Kidney (tissue), 14 donors: ENCODE results near the gene RAD18. TPM values are rescaled to one million over a fixed set of nuclear protein-coding genes. Genes with fewer than 3 reads are reported as not detected.

ENCODE experiments used
- DNase-seq, 5 donors: peaks; one replicate each; pipeline ENCODE4 v3.0.0-alpha.2; 2013 to 2020
- FAIRE-seq: peaks from 2 replicates; lab custom pipeline; 2012; peaks lifted over from hg19 to GRCh38; lab: Jason Lieb, UNC
- H3K27ac ChIP-seq, 2 donors: one replicate each; pipeline ENCODE4 v1.7.0; 2013; ENCODE audit warnings: low read depth in 2 of 2, low read length in 2 of 2, inconsistent platforms in 1 of 2
- H3K27me3 ChIP-seq: one replicate; pipeline ENCODE4 v1.7.1; 2013; ENCODE audit warnings: low read length, inconsistent platforms; ENCODE audit not compliant: control insufficient read depth, insufficient read depth
- H3K36me3 ChIP-seq, 3 donors: one replicate each; pipeline versions ENCODE4 v1.7.0 to v1.7.1; 2013; ENCODE audit warnings: low read length in 3 of 3, control low read depth in 1 of 3, inconsistent platforms in 1 of 3; ENCODE audit not compliant: insufficient read depth in 3 of 3, control insufficient read depth in 2 of 3
- H3K4me1 ChIP-seq, 3 donors: one replicate each; pipeline versions ENCODE4 v1.7.0 to v1.7.1; 2013; ENCODE audit warnings: low read length in 3 of 3, inconsistent platforms in 1 of 3, low read depth in 1 of 3; ENCODE audit not compliant: control insufficient read depth in 2 of 3, insufficient read depth in 2 of 3
- H3K4me3 ChIP-seq, 3 donors: one replicate each; pipeline versions ENCODE4 v1.7.0 to v1.8.1; 2013; ENCODE audit warnings: low read length in 3 of 3, control low read depth in 1 of 3, inconsistent platforms in 1 of 3
- H3K9ac ChIP-seq, 3 donors: one replicate each; pipeline versions ENCODE4 v1.7.0 to v1.7.1; 2013; ENCODE audit warnings: low read length in 3 of 3, control low read depth in 1 of 3, inconsistent platforms in 1 of 3
- H3K9me3 ChIP-seq, 3 donors: one replicate each; pipeline versions ENCODE4 v1.7.0 to v1.7.1; 2013; ENCODE audit warnings: low read length in 3 of 3, control low read depth in 1 of 3, inconsistent platforms in 1 of 3; ENCODE audit not compliant: control insufficient read depth in 2 of 3, insufficient read depth in 1 of 3
- intact Hi-C: fragments of 100-400 bp; cut with DNase I; formaldehyde crosslinking; loops from one replicate; pipeline ENCODE4 v1.11.1; 2022
- polyA plus RNA-seq: library from polyadenylated mRNA; stranded (reverse); fragments of 350-450 nt; fragmentation: Illumina TruSeq; extraction: RNeasy Lipid Tissue Mini Kit (QIAGEN cat#74804); gene quantifications from one replicate; pipeline ENCODE4 v1.2.3, GENCODE V29; 2014; ENCODE audit warnings: low read depth, low replicate concordance; ENCODE audit not compliant: insufficient read depth
- total RNA-seq: library from RNA; stranded (reverse); fragmentation: NEBNext Ultra II Directional; extraction: Animal tissue kit (Norgen Biotek cat#: 25700); gene quantifications from one replicate; pipeline ENCODE4 v1.2.1, GENCODE V29; 2021
- TF ChIP-seq, protein P1 (sequence below): IDR thresholded peaks from 3 replicates; pipeline ENCODE4 v1.5.1; 2012; ENCODE audit warnings: mild to moderate bottlenecking, moderate library complexity, borderline replicate concordance; ENCODE audit not compliant: insufficient read depth; ENCODE audit errors: extremely low read depth
- donor health status: control.
- donor health status: control.
- donor health status: control.
- donor health status: control.
- donor health status: control.
- donor health status: DM: yes; HTN: yes; CAD: no.
- donor health status: Normal renal cell carcinoma (clear cell type).

Gene RAD18
- total and polyA plus RNA-seq, 2 donors from 2014 or later = 3.1 to 8.0 TPM

DNA sequence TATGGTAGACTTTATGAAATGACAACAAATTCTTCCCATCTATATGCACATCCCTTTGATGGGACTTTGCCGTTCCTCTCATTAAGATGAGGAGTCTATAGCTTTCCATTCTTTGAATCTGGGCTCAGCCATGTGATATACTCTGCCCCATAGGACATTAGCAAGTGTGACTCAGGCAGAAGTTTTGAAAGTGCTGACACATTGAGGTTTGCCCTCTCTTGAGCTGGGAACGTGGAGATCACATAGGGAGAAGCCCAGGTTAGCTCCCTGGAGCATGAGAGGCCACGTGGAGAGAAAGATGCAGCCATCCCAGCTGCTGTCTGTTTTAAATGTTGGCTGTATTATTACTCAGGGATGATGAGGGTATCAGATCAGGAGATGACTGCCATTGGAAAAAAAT, 126.1 kb downstream of the RAD18 start:
- Histone ChIP-seq H3K4me1 (no peaks in the 10 kb centered on the region), H3K27ac (no peak overlapping the region), H3K4me3 (no peak overlapping the region), H3K27me3 (no peaks in the 10 kb centered on the region), H3K9ac (no peak overlapping the region), H3K9me3 (no peaks in the 10 kb centered on the region), H3K36me3 (no peaks in the 10 kb centered on the region)
- TF ChIP-seq, protein P1, sequence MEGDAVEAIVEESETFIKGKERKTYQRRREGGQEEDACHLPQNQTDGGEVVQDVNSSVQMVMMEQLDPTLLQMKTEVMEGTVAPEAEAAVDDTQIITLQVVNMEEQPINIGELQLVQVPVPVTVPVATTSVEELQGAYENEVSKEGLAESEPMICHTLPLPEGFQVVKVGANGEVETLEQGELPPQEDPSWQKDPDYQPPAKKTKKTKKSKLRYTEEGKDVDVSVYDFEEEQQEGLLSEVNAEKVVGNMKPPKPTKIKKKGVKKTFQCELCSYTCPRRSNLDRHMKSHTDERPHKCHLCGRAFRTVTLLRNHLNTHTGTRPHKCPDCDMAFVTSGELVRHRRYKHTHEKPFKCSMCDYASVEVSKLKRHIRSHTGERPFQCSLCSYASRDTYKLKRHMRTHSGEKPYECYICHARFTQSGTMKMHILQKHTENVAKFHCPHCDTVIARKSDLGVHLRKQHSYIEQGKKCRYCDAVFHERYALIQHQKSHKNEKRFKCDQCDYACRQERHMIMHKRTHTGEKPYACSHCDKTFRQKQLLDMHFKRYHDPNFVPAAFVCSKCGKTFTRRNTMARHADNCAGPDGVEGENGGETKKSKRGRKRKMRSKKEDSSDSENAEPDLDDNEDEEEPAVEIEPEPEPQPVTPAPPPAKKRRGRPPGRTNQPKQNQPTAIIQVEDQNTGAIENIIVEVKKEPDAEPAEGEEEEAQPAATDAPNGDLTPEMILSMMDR = no peak
- intact Hi-C loops = no loop called here
- no peak for DNase-seq
- FAIRE-seq = no peak

DNA sequence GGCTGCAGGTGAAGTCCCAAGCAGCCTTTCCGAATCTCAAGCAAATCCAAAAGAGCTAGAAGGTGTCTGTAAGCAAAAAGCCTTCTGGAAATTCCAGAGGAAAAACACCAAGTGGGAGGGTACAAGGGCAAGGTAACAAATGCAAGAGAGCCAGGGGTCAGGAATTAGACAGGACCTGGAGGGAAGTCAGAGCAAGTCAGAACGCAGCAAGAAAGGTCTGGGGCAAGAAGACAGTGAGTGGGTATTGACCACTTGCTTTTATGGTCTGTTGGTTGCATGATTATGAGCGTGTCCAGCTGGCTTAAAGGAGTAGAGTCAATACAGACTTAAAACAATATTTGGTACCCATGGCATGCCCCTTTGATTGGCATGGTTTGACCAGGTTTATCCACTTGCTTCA, 127.2 kb downstream of the RAD18 start:
- Histone ChIP-seq H3K9ac (no peak overlapping the region), H3K4me1 (no peaks in the 10 kb centered on the region), H3K27ac (no peak overlapping the region), H3K27me3 (no peaks in the 10 kb centered on the region), H3K36me3 (no peaks in the 10 kb centered on the region), H3K4me3 (no peak overlapping the region), H3K9me3 (no peaks in the 10 kb centered on the region)
- intact Hi-C loops = no loop called here
- FAIRE-seq (no peak), DNase-seq (no peak)
- TF ChIP-seq, protein P1 = no peak

- H3K27me3 ChIP-seq = no peaks in the 10 kb centered on the region
- TF ChIP-seq, protein P1 = no peak
- FAIRE-seq (no peak), DNase-seq (no peak)
- no peaks in the 10 kb centered on the region for H3K9me3 ChIP-seq
- H3K36me3 ChIP-seq = no peaks in the 10 kb centered on the region
- no peaks in the 10 kb centered on the region for H3K4me1 ChIP-seq
- H3K27ac ChIP-seq = no peak overlapping the region
- H3K9ac ChIP-seq = no peak overlapping the region
- no peak overlapping the region for H3K4me3 ChIP-seq
- intact Hi-C loops = no loop called here
These were observed 127.9 kb downstream of the RAD18 start for GRCh38 chr3:8835385-8835784.

DNA sequence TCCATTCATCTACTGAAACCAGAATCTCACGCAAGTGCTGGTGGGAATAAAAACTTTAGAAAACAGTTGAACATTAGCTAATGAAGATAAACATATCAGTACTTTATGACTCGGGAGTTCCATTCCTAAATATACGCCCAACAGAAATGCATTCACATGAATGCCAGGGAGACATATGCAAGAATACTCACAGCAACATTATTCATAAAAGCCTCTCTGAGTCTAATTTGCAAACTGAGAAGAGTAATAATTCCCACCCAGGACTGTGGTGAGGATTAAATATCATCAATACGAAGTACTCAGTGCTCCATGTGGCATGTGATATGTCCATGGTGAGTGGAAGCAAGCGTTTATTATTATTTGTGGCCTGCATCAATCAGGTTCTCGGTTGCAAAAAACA, 128.3 kb downstream of the RAD18 start:
- DNase-seq = no peak
- Histone ChIP-seq H3K4me3 (no peak overlapping the region), H3K4me1 (no peaks in the 10 kb centered on the region), H3K27me3 (no peaks in the 10 kb centered on the region), H3K9me3 (no peaks in the 10 kb centered on the region), H3K27ac (no peak overlapping the region), H3K9ac (no peak overlapping the region), H3K36me3 (no peaks in the 10 kb centered on the region)
- intact Hi-C loops = no loop called here
- FAIRE-seq = no peak
- TF ChIP-seq, protein P1 = no peak
